HEK293 (cell line): ENCODE measurements around the gene RBBP8NL.

Source experiments
- CTCF ChIA-PET: fragments of 350-600 bp; formaldehyde crosslinking; extraction: SDS; loops from one replicate; lab custom pipeline; 2021; ENCODE audit warnings: antibody characterized with exemption; lab: Yijun Ruan, JAX
- POLR2A ChIA-PET: fragments of 300-600 bp; formaldehyde crosslinking; extraction: SDS; loops from one replicate; lab custom pipeline; 2020; ENCODE audit warnings: antibody characterized with exemption, inconsistent platforms; lab: Yijun Ruan, JAX
- H3K27ac ChIP-seq: fragments of 200-500 bp; sonication (Bioruptor generic); 2 replicates; pipeline ENCODE4 v1.5.1; 2014; ENCODE audit warnings: low read depth, low read length, control low read depth, inconsistent platforms; ENCODE audit errors: extremely low read depth
- H3K36me3 ChIP-seq, 2 experiments: fragments of 200-500 bp in 1 of 2; sonication (Bioruptor generic) in 1 of 2; 1 replicate in 1 of 2; 2 replicates in 1 of 2; pipeline ENCODE4 v1.5.1; 2014 to 2017; ENCODE audit warnings: inconsistent platforms in 2 of 2, low read length in 2 of 2; ENCODE audit not compliant: control insufficient read depth in 2 of 2, insufficient read depth in 1 of 2
- H3K4me1 ChIP-seq: fragments of 200-500 bp; sonication (Bioruptor generic); 2 replicates; pipeline ENCODE4 v1.5.1; 2014; ENCODE audit warnings: mild to moderate bottlenecking, low read length, inconsistent platforms; ENCODE audit not compliant: control insufficient read depth, insufficient read depth
- H3K4me3 ChIP-seq: 2 replicates; pipeline ENCODE4 v1.5.1; 2011; ENCODE audit warnings: low read depth, mild to moderate bottlenecking, control low read depth, low read length, moderate library complexity
- H3K9me3 ChIP-seq: fragments of 200-500 bp; sonication (Bioruptor generic); 2 replicates; pipeline ENCODE4 v1.5.1; 2014; ENCODE audit warnings: low read depth, low read length, inconsistent platforms; ENCODE audit not compliant: control insufficient read depth, insufficient read depth
- HOXC10 ChIP-seq: sonication (generic); formaldehyde crosslinking; IDR thresholded peaks from 2 replicates; pipeline ENCODE4 v1.8.1; 2023; ENCODE audit warnings: mild to moderate bottlenecking, missing genetic modification reagents
- SCRT1 ChIP-seq: fragments of 450-650 bp; formaldehyde crosslinking; IDR thresholded peaks from 2 replicates; pipeline ENCODE4 v1.5.1; 2016; ENCODE audit warnings: missing biosample characterization, missing genetic modification characterization, borderline replicate concordance
- ZFP69B ChIP-seq: fragments of 450-650 bp; formaldehyde crosslinking; IDR thresholded peaks from 2 replicates; pipeline ENCODE4 v1.5.1; 2016; ENCODE audit warnings: missing biosample characterization, missing genetic modification characterization
- ZNF133 ChIP-seq: fragments of 450-650 bp; formaldehyde crosslinking; IDR thresholded peaks from 2 replicates; pipeline ENCODE4 v1.5.1; 2016; ENCODE audit warnings: missing biosample characterization, missing genetic modification characterization
- ZNF138 ChIP-seq: fragments of 450-650 bp; formaldehyde crosslinking; IDR thresholded peaks from 2 replicates; pipeline ENCODE4 v1.5.1; 2016; ENCODE audit warnings: missing biosample characterization, missing genetic modification characterization, borderline replicate concordance
- ZNF155 ChIP-seq: fragments of 450-650 bp; formaldehyde crosslinking; IDR thresholded peaks from 2 replicates; pipeline ENCODE4 v1.5.1; 2016; ENCODE audit warnings: missing biosample characterization, missing genetic modification characterization
- ZNF221 ChIP-seq: fragments of 450-650 bp; formaldehyde crosslinking; IDR thresholded peaks from 2 replicates; pipeline ENCODE4 v1.5.1; 2017; ENCODE audit warnings: missing biosample characterization, missing genetic modification characterization, borderline replicate concordance
- ZNF501 ChIP-seq: fragments of 450-650 bp; formaldehyde crosslinking; IDR thresholded peaks from 2 replicates; pipeline ENCODE4 v1.5.1; 2016; ENCODE audit warnings: missing biosample characterization, missing genetic modification characterization
- ZNF529 ChIP-seq: fragments of 450-650 bp; formaldehyde crosslinking; IDR thresholded peaks from 2 replicates; pipeline ENCODE4 v1.5.1; 2017; ENCODE audit warnings: missing genetic modification characterization, missing biosample characterization; ENCODE audit not compliant: insufficient replicate concordance
- ZNF600 ChIP-seq: fragments of 450-650 bp; formaldehyde crosslinking; IDR thresholded peaks from 2 replicates; pipeline ENCODE4 v1.5.1; 2016; ENCODE audit warnings: missing biosample characterization, missing genetic modification characterization
- ZNF707 ChIP-seq: fragments of 450-650 bp; formaldehyde crosslinking; IDR thresholded peaks from 2 replicates; pipeline ENCODE4 v1.5.1; 2016; ENCODE audit warnings: missing biosample characterization, missing genetic modification characterization
- ZNF76 ChIP-seq: fragments of 450-650 bp; formaldehyde crosslinking; IDR thresholded peaks from 2 replicates; pipeline ENCODE4; 2016; ENCODE audit warnings: low read depth, missing biosample characterization, missing genetic modification characterization, borderline replicate concordance
- TF ChIP-seq, protein P1 (sequence below): fragments of 450-650 bp; formaldehyde crosslinking; IDR thresholded peaks from 2 replicates; pipeline ENCODE4 v1.5.1; 2016; ENCODE audit warnings: missing biosample characterization, missing genetic modification characterization
- TF ChIP-seq, protein P2 (sequence below): fragments of 450-650 bp; formaldehyde crosslinking; IDR thresholded peaks from 2 replicates; pipeline ENCODE4 v1.5.1; 2016; ENCODE audit warnings: missing biosample characterization, missing genetic modification characterization
- TF ChIP-seq, protein P3 (sequence below): fragments of 450-650 bp; formaldehyde crosslinking; IDR thresholded peaks from 2 replicates; pipeline ENCODE4 v1.5.1; 2016; ENCODE audit warnings: missing biosample characterization, missing genetic modification characterization
- TF ChIP-seq, protein P4 (sequence below): fragments of 450-650 bp; formaldehyde crosslinking; IDR thresholded peaks from 2 replicates; pipeline ENCODE4 v1.5.1; 2016; ENCODE audit warnings: missing biosample characterization, missing genetic modification characterization
- TF ChIP-seq, protein P5 (sequence below): fragments of 450-650 bp; formaldehyde crosslinking; IDR thresholded peaks from 2 replicates; pipeline ENCODE4 v1.5.1; 2016; ENCODE audit warnings: missing biosample characterization, missing genetic modification characterization
- TF ChIP-seq, protein P6 (sequence below): fragments of 450-650 bp; formaldehyde crosslinking; IDR thresholded peaks from 2 replicates; pipeline ENCODE4 v1.5.1; 2016; ENCODE audit warnings: missing biosample characterization, missing genetic modification characterization

RBBP8NL gene

DNA sequence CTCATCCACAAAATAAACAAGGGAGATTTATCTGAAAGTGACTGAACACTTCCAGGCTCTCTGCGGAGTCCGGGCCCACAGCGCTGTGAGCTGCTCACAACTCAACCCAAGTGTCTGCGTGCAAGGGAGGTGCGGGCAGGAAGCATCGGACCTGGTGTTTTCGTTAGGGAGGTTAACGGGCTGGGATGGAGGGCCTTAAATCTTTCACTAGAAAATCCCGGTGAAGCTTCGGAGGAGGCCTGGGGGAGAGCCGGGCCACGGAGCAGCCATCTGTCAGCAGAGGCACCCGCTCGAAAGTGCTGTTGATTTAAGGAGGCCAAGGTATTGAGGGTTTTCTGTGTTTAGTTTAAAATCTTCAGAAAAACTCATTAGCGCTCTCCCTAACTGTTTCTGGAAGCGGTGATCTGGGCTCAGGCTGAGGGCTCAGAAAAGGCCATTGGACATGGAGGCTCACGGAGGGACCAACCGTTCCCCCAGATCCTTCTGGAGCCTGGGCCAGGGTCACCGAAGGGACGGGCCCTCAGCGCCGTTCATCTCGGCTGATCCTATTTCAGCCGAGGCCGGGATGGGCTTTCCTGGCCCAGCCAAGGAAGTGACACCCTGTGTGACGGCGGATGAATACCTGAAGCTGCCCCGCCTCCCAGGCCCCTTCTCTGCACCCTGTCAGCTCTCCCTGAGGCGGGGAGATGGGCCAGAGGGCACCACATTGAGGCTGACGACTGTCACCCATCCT, 27.7 kb upstream of the RBBP8NL start:
- no peaks in the 10 kb centered on the region for H3K9me3 ChIP-seq
- CTCF ChIA-PET, result interaction anchor here (1.2 kb wide), 1 partner anchor 45 kb away, joined by 7 read pairs; no protein-coding TSS in a partner anchor
- no peaks in the 10 kb centered on the region for H3K4me1 ChIP-seq
- POLR2A ChIA-PET, result interaction anchor here (0.6 kb wide), 1 partner anchor 10 kb away, joined by 4 read pairs; no protein-coding TSS in a partner anchor
- H3K4me3 ChIP-seq, result no peak overlapping the region
- H3K27ac ChIP-seq, result no peak overlapping the region
- TF ChIP-seq ZNF76 (tag by site-specific recombination) (no peak), ZNF600 (tag by site-specific recombination) (no peak), ZNF155 (tag by site-specific recombination) (no peak), ZNF221 (tag by site-specific recombination) (no peak), ZNF501 (tag by site-specific recombination) (no peak), ZNF138 (tag by site-specific recombination) (no peak), HOXC10 (CRISPR knock-in tag) (no peak), ZFP69B (tag by site-specific recombination) (no peak; the same call in 1 of the 2 replicates), ZNF529 (tag by site-specific recombination) (no peak), ZNF133 (tag by site-specific recombination) (no peak), SCRT1 (tag by site-specific recombination) (no peak), ZNF707 (no peak)
- TF ChIP-seq, protein P1, sequence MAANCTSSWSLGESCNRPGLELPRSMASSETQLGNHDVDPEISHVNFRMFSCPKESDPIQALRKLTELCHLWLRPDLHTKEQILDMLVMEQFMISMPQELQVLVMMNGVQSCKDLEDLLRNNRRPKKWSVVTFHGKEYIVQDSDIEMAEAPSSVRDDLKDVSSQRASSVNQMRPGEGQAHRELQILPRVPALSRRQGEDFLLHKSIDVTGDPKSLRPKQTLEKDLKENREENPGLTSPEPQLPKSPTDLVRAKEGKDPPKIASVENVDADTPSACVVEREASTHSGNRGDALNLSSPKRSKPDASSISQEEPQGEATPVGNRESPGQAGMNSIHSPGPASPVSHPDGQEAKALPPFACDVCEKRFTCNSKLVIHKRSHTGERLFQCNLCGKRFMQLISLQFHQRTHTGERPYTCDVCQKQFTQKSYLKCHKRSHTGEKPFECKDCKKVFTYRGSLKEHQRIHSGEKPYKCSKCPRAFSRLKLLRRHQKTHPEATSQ (tag by site-specific recombination), result no peak
- TF ChIP-seq, protein P2, sequence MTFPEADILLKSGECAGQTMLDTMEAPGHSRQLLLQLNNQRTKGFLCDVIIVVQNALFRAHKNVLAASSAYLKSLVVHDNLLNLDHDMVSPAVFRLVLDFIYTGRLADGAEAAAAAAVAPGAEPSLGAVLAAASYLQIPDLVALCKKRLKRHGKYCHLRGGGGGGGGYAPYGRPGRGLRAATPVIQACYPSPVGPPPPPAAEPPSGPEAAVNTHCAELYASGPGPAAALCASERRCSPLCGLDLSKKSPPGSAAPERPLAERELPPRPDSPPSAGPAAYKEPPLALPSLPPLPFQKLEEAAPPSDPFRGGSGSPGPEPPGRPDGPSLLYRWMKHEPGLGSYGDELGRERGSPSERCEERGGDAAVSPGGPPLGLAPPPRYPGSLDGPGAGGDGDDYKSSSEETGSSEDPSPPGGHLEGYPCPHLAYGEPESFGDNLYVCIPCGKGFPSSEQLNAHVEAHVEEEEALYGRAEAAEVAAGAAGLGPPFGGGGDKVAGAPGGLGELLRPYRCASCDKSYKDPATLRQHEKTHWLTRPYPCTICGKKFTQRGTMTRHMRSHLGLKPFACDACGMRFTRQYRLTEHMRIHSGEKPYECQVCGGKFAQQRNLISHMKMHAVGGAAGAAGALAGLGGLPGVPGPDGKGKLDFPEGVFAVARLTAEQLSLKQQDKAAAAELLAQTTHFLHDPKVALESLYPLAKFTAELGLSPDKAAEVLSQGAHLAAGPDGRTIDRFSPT (tag by site-specific recombination), result no peak
- TF ChIP-seq, protein P3, sequence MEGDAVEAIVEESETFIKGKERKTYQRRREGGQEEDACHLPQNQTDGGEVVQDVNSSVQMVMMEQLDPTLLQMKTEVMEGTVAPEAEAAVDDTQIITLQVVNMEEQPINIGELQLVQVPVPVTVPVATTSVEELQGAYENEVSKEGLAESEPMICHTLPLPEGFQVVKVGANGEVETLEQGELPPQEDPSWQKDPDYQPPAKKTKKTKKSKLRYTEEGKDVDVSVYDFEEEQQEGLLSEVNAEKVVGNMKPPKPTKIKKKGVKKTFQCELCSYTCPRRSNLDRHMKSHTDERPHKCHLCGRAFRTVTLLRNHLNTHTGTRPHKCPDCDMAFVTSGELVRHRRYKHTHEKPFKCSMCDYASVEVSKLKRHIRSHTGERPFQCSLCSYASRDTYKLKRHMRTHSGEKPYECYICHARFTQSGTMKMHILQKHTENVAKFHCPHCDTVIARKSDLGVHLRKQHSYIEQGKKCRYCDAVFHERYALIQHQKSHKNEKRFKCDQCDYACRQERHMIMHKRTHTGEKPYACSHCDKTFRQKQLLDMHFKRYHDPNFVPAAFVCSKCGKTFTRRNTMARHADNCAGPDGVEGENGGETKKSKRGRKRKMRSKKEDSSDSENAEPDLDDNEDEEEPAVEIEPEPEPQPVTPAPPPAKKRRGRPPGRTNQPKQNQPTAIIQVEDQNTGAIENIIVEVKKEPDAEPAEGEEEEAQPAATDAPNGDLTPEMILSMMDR, result no peak
- TF ChIP-seq, protein P4, sequence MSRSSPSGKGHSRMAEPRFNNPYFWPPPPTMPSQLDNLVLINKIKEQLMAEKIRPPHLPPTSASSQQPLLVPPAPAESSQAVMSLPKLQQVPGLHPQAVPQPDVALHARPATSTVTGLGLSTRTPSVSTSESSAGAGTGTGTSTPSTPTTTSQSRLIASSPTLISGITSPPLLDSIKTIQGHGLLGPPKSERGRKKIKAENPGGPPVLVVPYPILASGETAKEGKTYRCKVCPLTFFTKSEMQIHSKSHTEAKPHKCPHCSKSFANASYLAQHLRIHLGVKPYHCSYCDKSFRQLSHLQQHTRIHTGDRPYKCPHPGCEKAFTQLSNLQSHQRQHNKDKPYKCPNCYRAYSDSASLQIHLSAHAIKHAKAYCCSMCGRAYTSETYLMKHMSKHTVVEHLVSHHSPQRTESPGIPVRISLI (tag by site-specific recombination), result no peak
- TF ChIP-seq, protein P5, sequence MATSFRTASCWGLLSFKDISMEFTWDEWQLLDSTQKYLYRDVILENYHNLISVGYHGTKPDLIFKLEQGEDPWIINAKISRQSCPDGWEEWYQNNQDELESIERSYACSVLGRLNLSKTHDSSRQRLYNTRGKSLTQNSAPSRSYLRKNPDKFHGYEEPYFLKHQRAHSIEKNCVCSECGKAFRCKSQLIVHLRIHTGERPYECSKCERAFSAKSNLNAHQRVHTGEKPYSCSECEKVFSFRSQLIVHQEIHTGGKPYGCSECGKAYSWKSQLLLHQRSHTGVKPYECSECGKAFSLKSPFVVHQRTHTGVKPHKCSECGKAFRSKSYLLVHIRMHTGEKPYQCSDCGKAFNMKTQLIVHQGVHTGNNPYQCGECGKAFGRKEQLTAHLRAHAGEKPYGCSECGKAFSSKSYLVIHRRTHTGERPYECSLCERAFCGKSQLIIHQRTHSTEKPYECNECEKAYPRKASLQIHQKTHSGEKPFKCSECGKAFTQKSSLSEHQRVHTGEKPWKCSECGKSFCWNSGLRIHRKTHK (tag by site-specific recombination), result no peak
- TF ChIP-seq, protein P6, sequence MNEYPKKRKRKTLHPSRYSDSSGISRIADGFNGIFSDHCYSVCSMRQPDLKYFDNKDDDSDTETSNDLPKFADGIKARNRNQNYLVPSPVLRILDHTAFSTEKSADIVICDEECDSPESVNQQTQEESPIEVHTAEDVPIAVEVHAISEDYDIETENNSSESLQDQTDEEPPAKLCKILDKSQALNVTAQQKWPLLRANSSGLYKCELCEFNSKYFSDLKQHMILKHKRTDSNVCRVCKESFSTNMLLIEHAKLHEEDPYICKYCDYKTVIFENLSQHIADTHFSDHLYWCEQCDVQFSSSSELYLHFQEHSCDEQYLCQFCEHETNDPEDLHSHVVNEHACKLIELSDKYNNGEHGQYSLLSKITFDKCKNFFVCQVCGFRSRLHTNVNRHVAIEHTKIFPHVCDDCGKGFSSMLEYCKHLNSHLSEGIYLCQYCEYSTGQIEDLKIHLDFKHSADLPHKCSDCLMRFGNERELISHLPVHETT, result no peak
- no peaks in the 10 kb centered on the region for H3K36me3 ChIP-seq
